ENCODE measurements around the gene MAMDC4. TPM values are rescaled to one million over a fixed set of nuclear protein-coding genes. Genes with fewer than 3 reads are reported as not detected.

The MAMDC4 gene
- polyA plus RNA-seq, 1 experiment, result 0.63 TPM

- ChIA-PET CTCF (no interaction called here), POLR2A (no interaction called here)
- H3K4me3 ChIP-seq (ENCODE audit: low read depth, low read length), result no peak overlapping the region
- no peak overlapping the region for H3K27ac ChIP-seq (ENCODE audit: low read depth, low read length)
- H3K27me3 ChIP-seq (ENCODE audit: control insufficient read depth, insufficient read depth, low read length), result no peaks in the 10 kb centered on the region
- no peaks in the 10 kb centered on the region; the same call in 1 of the 2 replicates for H3K9me3 ChIP-seq (ENCODE audit: control insufficient read depth, insufficient read depth, low read length)
- DNase-seq (ENCODE audit: low read depth, low spot score), result no peak
- no peak for TF ChIP-seq CTCF (IDR thresholded peaks at IDR 0.05; ENCODE audit: low read depth, low read length)
Observed at GRCh38 chr9:136854113-136854841, 2.1 kb downstream of the MAMDC4 start.

DNA sequence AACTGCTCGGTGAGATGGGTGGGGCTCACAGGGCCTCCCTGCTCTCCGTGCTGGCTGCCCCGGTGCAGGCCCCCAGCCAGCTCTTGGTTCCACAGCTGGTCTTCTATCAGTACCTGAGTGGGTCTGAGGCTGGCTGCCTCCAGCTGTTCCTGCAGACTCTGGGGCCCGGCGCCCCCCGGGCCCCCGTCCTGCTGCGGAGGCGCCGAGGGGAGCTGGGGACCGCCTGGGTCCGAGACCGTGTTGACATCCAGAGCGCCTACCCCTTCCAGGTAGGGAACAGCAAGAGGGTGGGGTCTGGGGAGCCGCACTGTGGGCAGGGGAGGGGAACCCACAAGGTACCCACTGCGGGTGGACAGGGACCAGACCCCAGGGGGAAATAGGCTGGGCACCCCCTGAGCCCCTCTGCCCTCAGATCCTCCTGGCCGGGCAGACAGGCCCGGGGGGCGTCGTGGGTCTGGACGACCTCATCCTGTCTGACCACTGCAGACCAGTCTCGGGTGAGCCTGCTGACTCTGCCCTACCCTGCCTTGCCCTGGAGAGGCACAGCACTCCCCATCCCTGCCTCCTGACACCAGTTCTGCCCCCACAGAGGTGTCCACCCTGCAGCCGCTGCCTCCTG, 2.8 kb downstream of the MAMDC4 start:
- no peak overlapping the region for H3K4me3 ChIP-seq (ENCODE audit: low read depth, low read length)
- no peak for TF ChIP-seq CTCF (IDR thresholded peaks at IDR 0.05; ENCODE audit: low read depth, low read length)
- no peak overlapping the region for H3K27ac ChIP-seq (ENCODE audit: low read depth, low read length)
- ChIA-PET CTCF (no interaction called here), POLR2A (no interaction called here)
- H3K27me3 ChIP-seq (ENCODE audit: control insufficient read depth, insufficient read depth, low read length), result no peaks in the 10 kb centered on the region
- DNase-seq (ENCODE audit: low read depth, low spot score), result no peak
- H3K9me3 ChIP-seq (ENCODE audit: control insufficient read depth, insufficient read depth, low read length), result no peaks in the 10 kb centered on the region

DNA sequence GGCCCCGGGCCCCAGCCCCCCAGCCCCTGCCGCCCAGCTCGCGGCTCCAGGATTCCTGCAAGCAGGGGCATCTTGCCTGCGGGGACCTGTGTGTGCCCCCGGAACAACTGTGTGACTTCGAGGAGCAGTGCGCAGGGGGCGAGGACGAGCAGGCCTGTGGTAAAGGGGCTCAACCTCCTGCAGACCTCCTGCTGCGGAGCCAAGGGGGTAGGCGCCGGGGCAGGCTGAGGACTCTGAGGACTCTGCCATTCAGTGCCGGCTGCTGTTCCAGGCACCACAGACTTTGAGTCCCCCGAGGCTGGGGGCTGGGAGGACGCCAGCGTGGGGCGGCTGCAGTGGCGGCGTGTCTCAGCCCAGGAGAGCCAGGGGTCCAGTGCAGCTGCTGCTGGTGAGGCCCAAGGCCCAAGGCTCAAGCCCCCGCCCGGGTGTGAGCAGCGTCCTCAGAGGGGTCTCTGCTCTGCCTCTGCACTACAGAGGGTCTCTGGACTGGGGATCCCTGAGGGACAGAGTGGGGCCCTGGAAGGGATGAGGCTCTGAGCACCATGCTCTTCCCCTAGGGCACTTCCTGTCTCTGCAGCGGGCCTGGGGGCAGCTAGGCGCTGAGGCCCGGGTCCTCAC, 3.4 kb downstream of the MAMDC4 start:
- TF ChIP-seq CTCF (IDR thresholded peaks at IDR 0.05; ENCODE audit: low read depth, low read length), result no peak
- Histone ChIP-seq H3K4me3 (ENCODE audit: low read depth, low read length) (no peak overlapping the region), H3K27me3 (ENCODE audit: control insufficient read depth, insufficient read depth, low read length) (no peaks in the 10 kb centered on the region), H3K9me3 (ENCODE audit: control insufficient read depth, insufficient read depth, low read length) (no peaks in the 10 kb centered on the region), H3K27ac (ENCODE audit: low read depth, low read length) (no peak overlapping the region)
- ChIA-PET CTCF (no interaction called here), POLR2A (no interaction called here)
- DNase-seq (ENCODE audit: low read depth, low spot score), result no peak

DNA sequence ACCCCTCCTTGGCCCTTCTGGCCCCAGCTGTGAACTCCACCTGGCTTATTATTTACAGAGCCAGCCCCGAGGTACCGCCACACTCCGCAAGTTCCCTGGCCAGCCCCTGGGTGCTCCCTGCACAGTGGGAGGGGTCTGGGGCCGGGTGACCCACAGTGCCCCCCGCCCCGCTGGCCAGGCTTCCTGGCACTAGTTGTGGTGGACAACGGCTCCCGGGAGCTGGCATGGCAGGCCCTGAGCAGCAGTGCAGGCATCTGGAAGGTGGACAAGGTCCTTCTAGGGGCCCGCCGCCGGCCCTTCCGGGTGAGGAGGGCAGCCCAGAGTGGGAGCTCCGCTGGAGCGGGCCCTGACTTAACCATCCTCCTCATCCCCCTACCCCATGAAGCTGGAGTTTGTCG, 3.9 kb downstream of the MAMDC4 start:
- ChIA-PET POLR2A (no interaction called here), CTCF (no interaction called here)
- Histone ChIP-seq H3K9me3 (ENCODE audit: control insufficient read depth, insufficient read depth, low read length) (no peaks in the 10 kb centered on the region), H3K27ac (ENCODE audit: low read depth, low read length) (no peak overlapping the region), H3K4me3 (ENCODE audit: low read depth, low read length) (no peak overlapping the region), H3K27me3 (ENCODE audit: control insufficient read depth, insufficient read depth, low read length) (no peaks in the 10 kb centered on the region)
- TF ChIP-seq CTCF (IDR thresholded peaks at IDR 0.05; ENCODE audit: low read depth, low read length), result no peak
- no peak for DNase-seq (ENCODE audit: low read depth, low spot score)

DNA sequence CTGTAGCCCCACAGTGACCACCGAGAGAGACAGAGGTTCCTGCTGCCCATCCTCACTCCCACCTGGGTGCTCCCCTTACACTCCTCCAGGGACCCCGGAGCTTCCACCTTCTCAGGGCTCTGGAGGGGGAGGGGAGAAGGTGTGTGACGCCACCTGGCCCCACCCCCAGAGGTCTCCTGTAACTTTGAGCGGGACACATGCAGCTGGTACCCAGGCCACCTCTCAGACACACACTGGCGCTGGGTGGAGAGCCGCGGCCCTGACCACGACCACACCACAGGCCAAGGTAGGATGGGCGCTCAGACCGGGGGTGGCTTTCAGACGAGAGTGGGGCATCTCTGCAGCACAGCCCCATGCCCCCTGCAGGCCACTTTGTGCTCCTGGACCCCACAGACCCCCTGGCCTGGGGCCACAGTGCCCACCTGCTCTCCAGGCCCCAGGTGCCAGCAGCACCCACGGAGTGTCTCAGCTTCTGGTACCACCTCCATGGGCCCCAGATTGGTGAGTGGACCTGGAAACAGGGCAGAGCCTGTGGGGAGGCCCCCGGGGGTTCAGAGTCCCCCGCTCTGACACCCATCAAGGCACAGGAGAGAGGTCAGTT, 4.5 kb downstream of the MAMDC4 start:
- ChIA-PET CTCF (no interaction called here), POLR2A (no interaction called here)
- DNase-seq (ENCODE audit: low read depth, low spot score), result no peak
- H3K27me3 ChIP-seq (ENCODE audit: control insufficient read depth, insufficient read depth, low read length), result no peaks in the 10 kb centered on the region
- no peak overlapping the region for H3K4me3 ChIP-seq (ENCODE audit: low read depth, low read length)
- no peak for TF ChIP-seq CTCF (IDR thresholded peaks at IDR 0.05; ENCODE audit: low read depth, low read length)
- H3K27ac ChIP-seq (ENCODE audit: low read depth, low read length), result no peak overlapping the region
- no peaks in the 10 kb centered on the region for H3K9me3 ChIP-seq (ENCODE audit: control insufficient read depth, insufficient read depth, low read length)
